Keratinocyte (primary cell): ENCODE data around the gene MAB21L4. TPM values are rescaled to one million over a fixed set of nuclear protein-coding genes. Genes with fewer than 3 reads are reported as not detected.
A peak's percentile ranks its signal among the peaks of the same experiment; 100 is the strongest.

Experiments
- DNase-seq: peaks from one replicate; pipeline ENCODE4 v3.0.0-alpha.2; 2011; ENCODE audit warnings: low read depth, missing footprints, low spot score
- FAIRE-seq: peaks from 2 replicates; lab custom pipeline; 2011; peaks lifted over from hg19 to GRCh38; lab: Jason Lieb, UNC
- H2AFZ ChIP-seq: 2 replicates; pipeline ENCODE4 v1.6.0; 2012; ENCODE audit warnings: low read length, control low read depth, inconsistent platforms; ENCODE audit not compliant: control insufficient read depth
- H3K27ac ChIP-seq: 2 replicates; pipeline ENCODE4 v1.5.1; 2011; ENCODE audit warnings: low read length; ENCODE audit not compliant: control insufficient read depth, insufficient read depth
- H3K27me3 ChIP-seq: 3 replicates; pipeline ENCODE4 v1.6.0; 2011; ENCODE audit warnings: low read length; ENCODE audit not compliant: control insufficient read depth, insufficient read depth; ENCODE audit errors: extremely low read depth
- H3K36me3 ChIP-seq, 2 experiments: 2 replicates in 1 of 2; 3 replicates in 1 of 2; pipeline ENCODE4 v1.5.1; 2011; ENCODE audit warnings: low read length in 2 of 2, mild to moderate bottlenecking in 1 of 2; ENCODE audit not compliant: control insufficient read depth in 2 of 2, insufficient read depth in 2 of 2; ENCODE audit errors: extremely low read depth in 1 of 2
- H3K4me1 ChIP-seq: 3 replicates; pipeline ENCODE4 v1.5.1; 2011; ENCODE audit warnings: low read length; ENCODE audit not compliant: control insufficient read depth, insufficient read depth; ENCODE audit errors: extremely low read depth
- H3K4me2 ChIP-seq: 3 replicates; pipeline ENCODE4 v1.6.0; 2011; ENCODE audit warnings: low read depth, low read length; ENCODE audit not compliant: control insufficient read depth, insufficient read depth; ENCODE audit errors: extremely low read depth
- H3K4me3 ChIP-seq, 3 experiments: fragments of 200-600 bp in 1 of 3; sonication (generic) in 1 of 3; 2 replicates in 2 of 3; 3 replicates in 1 of 3; pipeline ENCODE4 v1.5.1; 2011 to 2016; ENCODE audit warnings: low read length in 3 of 3, mild to moderate bottlenecking in 3 of 3, control low read depth in 2 of 3, inconsistent platforms in 1 of 3, low read depth in 1 of 3, mixed read lengths in 1 of 3, mixed run types in 1 of 3, moderate library complexity in 1 of 3; ENCODE audit not compliant: control insufficient read depth in 2 of 3, insufficient read depth in 2 of 3; ENCODE audit errors: extremely low read depth in 1 of 3
- H3K79me2 ChIP-seq: 2 replicates; pipeline ENCODE4 v1.6.0; 2012; ENCODE audit warnings: low read length; ENCODE audit not compliant: control insufficient read depth, insufficient read depth
- H3K9ac ChIP-seq: 3 replicates; pipeline ENCODE4 v1.6.0; 2011; ENCODE audit warnings: low read length; ENCODE audit not compliant: control insufficient read depth, insufficient read depth; ENCODE audit errors: extremely low read depth
- H3K9me1 ChIP-seq: 3 replicates; pipeline ENCODE4 v1.6.0; 2011; ENCODE audit warnings: low read length; ENCODE audit not compliant: control insufficient read depth, insufficient read depth; ENCODE audit errors: extremely low read depth
- H3K9me3 ChIP-seq: 2 replicates; pipeline ENCODE4 v1.5.1; 2012; ENCODE audit warnings: low read depth, low read length; ENCODE audit not compliant: control insufficient read depth
- H4K20me1 ChIP-seq: 3 replicates; pipeline ENCODE4 v1.6.0; 2011; ENCODE audit warnings: low read length; ENCODE audit not compliant: control insufficient read depth, insufficient read depth; ENCODE audit errors: extremely low read depth
- CTCF ChIP-seq, 3 experiments: IDR thresholded peaks in 1 of 3; conservative IDR thresholded peaks in 1 of 3; optimal IDR thresholded peaks in 1 of 3; 2 replicates in 2 of 3; 3 replicates in 1 of 3; pipeline versions ENCODE3 to v1.5.1; 2011; ENCODE audit warnings: low read length in 3 of 3, mild to moderate bottlenecking in 3 of 3, moderate library complexity in 2 of 3, control low read depth in 1 of 3, inconsistent platforms in 1 of 3; ENCODE audit not compliant: insufficient read depth in 2 of 3; ENCODE audit errors: extremely low read depth in 1 of 3
- EZH2 ChIP-seq: IDR thresholded peaks from one replicate; pipeline ENCODE4 v1.6.1; 2012; ENCODE audit warnings: inconsistent platforms, mild to moderate bottlenecking, low read length, moderate library complexity
- dilution Hi-C: fragments of 300-500 bp; cut with MboI; formaldehyde crosslinking; loops from one replicate; pipeline ENCODE4 v1.7.0; 2020; ENCODE audit warnings: low sequenced_read_pairs; ENCODE audit not compliant: extremely low pct_ligation_motif_present
- polyA plus RNA-seq, 5 experiments: library from polyadenylated mRNA; depleted of rRNA in 3 of 5; stranded (reverse) in 3 of 5; stranded (forward) in 1 of 5; unstranded in 1 of 5; fragments of >200 nt; gene quantifications; 1 replicate in 1 of 5; 2 replicates in 3 of 5; 3 replicates in 1 of 5; pipeline versions ENCODE4 v1.2.1 to v1.2.3, GENCODE V29; 2011 to 2012; ENCODE audit warnings: missing spikeins in 2 of 5, low read depth in 1 of 5, low replicate concordance in 1 of 5

Gene MAB21L4
- polyA plus RNA-seq, 1 donor (not counting 4 experiments of a cell fraction or from before 2014, with no cell fraction given), result 0.37 TPM

GRCh38 chr2:240913810-240914644, 18.1 kb upstream of the MAB21L4 start:
- H3K4me2 ChIP-seq, result no peak overlapping the region
- TF ChIP-seq CTCF (optimal IDR thresholded peaks at IDR 0.05 in 1 of 3, IDR thresholded peaks at IDR 0.05 in 1 of 3, conservative IDR thresholded peaks at IDR 0.05 in 1 of 3; ENCODE audit: extremely low read depth in 1 of 3, insufficient read depth in 2 of 3, low read length in 3 of 3), result peak in 2 of 3 experiments; percentile 81 to 90
- no peak for TF ChIP-seq EZH2
- FAIRE-seq (no peak), DNase-seq (no peak)
- H3K9ac ChIP-seq, result no peak overlapping the region
- H3K79me2 ChIP-seq, result no peaks in the 10 kb centered on the region
- H3K9me1 ChIP-seq, result no peaks in the 10 kb centered on the region
- H3K36me3 ChIP-seq, result no peaks in the 10 kb centered on the region
- dilution Hi-C loops, result no loop called here
- no peaks in the 10 kb centered on the region for H3K9me3 ChIP-seq
- H2AFZ ChIP-seq, result no peak overlapping the region
- H3K4me1 ChIP-seq, result peaks cover 5% of the 10 kb centered on the region
- peaks cover 2% of the 10 kb centered on the region for H4K20me1 ChIP-seq
- no peak overlapping the region for H3K4me3 ChIP-seq
- no peak overlapping the region for H3K27ac ChIP-seq
- H3K27me3 ChIP-seq, result peaks cover 40% of the 10 kb centered on the region

- dilution Hi-C loops, result no loop called here
- Histone ChIP-seq H3K79me2 (no peaks in the 10 kb centered on the region), H2AFZ (no peak overlapping the region), H3K4me2 (no peak overlapping the region), H3K27me3 (peaks cover 40% of the 10 kb centered on the region), H4K20me1 (peaks cover 2% of the 10 kb centered on the region), H3K9me3 (no peaks in the 10 kb centered on the region), H3K9ac (no peak overlapping the region), H3K36me3 (no peaks in the 10 kb centered on the region), H3K27ac (no peak overlapping the region), H3K4me1 (peaks cover 5% of the 10 kb centered on the region), H3K4me3 (no peak overlapping the region), H3K9me1 (no peaks in the 10 kb centered on the region)
- FAIRE-seq (no peak), DNase-seq (no peak)
- TF ChIP-seq CTCF (optimal IDR thresholded peaks at IDR 0.05 in 1 of 3, IDR thresholded peaks at IDR 0.05 in 1 of 3, conservative IDR thresholded peaks at IDR 0.05 in 1 of 3; ENCODE audit: extremely low read depth in 1 of 3, insufficient read depth in 2 of 3, low read length in 3 of 3) (no peak), EZH2 (no peak)
These were observed 17.2 kb upstream of the MAB21L4 start for GRCh38 chr2:240912878-240913809.
